Liver (tissue), 9 donors: ENCODE data around the gene THADA. TPM values are rescaled to one million over a fixed set of nuclear protein-coding genes. Genes with fewer than 3 reads are reported as not detected.
"Not testable (repeated sequence)": the region's sequence is repeated elsewhere in the genome, so short reads cannot be mapped to it uniquely, and the experiment has no call there.

Experiments used
- DNase-seq: peaks from one replicate; pipeline ENCODE4 v3.0.0-alpha.2; 2017; ENCODE audit warnings: low spot score
- H3K27ac ChIP-seq, 2 donors: one replicate each; pipeline ENCODE4 v1.7.0; 2013; ENCODE audit warnings: inconsistent platforms in 2 of 2, low read length in 2 of 2, control low read depth in 1 of 2, low read depth in 1 of 2, mild to moderate bottlenecking in 1 of 2
- H3K27me3 ChIP-seq, 4 donors: one replicate each; pipeline versions ENCODE4 v1.6.1 to v1.7.0; 2013; ENCODE audit warnings: low read length in 3 of 4, inconsistent platforms in 1 of 4, mild to moderate bottlenecking in 1 of 4, moderate library complexity in 1 of 4; ENCODE audit not compliant: control insufficient read depth in 4 of 4, insufficient read depth in 4 of 4
- H3K36me3 ChIP-seq, 4 donors: one replicate each; pipeline versions ENCODE4 v1.6.1 to v1.7.0; 2013; ENCODE audit warnings: low read length in 3 of 4, mild to moderate bottlenecking in 3 of 4, low read depth in 1 of 4, moderate library complexity in 1 of 4; ENCODE audit not compliant: control insufficient read depth in 4 of 4, insufficient read depth in 3 of 4
- H3K4me1 ChIP-seq, 4 donors: one replicate each; pipeline versions ENCODE4 v1.6.1 to v1.7.0; 2013; ENCODE audit warnings: low read length in 3 of 4, mild to moderate bottlenecking in 3 of 4, moderate library complexity in 1 of 4; ENCODE audit not compliant: control insufficient read depth in 4 of 4, insufficient read depth in 4 of 4
- H3K4me3 ChIP-seq, 3 donors: one replicate each; pipeline versions ENCODE4 v1.6.1 to v1.7.0; 2013; ENCODE audit warnings: low read length in 3 of 3, control low read depth in 1 of 3, low read depth in 1 of 3, mild to moderate bottlenecking in 1 of 3
- H3K9ac ChIP-seq, 2 donors: one replicate each; pipeline ENCODE4 v1.7.0; 2013; ENCODE audit warnings: low read length in 2 of 2, mild to moderate bottlenecking in 2 of 2, moderate library complexity in 2 of 2, control low read depth in 1 of 2, low read depth in 1 of 2
- H3K9me3 ChIP-seq, 4 donors: one replicate each; pipeline versions ENCODE4 v1.6.1 to v1.7.0; 2013; ENCODE audit warnings: low read length in 3 of 4; ENCODE audit not compliant: control insufficient read depth in 4 of 4
- EGR1 ChIP-seq, 2 donors: IDR thresholded peaks; 2 replicates each; pipeline ENCODE4 v1.6.1; 2016 to 2018; ENCODE audit warnings: antibody characterized with exemption in 2 of 2, low read depth in 2 of 2
- FOXA1 ChIP-seq: IDR thresholded peaks from 2 replicates; pipeline ENCODE4 v1.6.1; 2016; ENCODE audit warnings: antibody characterized with exemption
- FOXA2 ChIP-seq: IDR thresholded peaks from 2 replicates; pipeline ENCODE4 v1.6.1; 2016; ENCODE audit warnings: antibody characterized with exemption
- GABPA ChIP-seq, 2 donors: IDR thresholded peaks in 1 of 2; conservative IDR thresholded peaks in 1 of 2; 2 replicates each; pipeline ENCODE4 v1.6.1; 2016; ENCODE audit warnings: antibody characterized with exemption in 2 of 2, mild to moderate bottlenecking in 1 of 2, moderate library complexity in 1 of 2
- HNF4A ChIP-seq, 2 donors: conservative IDR thresholded peaks; 2 replicates each; pipeline ENCODE4 v1.6.1; 2016; ENCODE audit warnings: antibody characterized with exemption in 2 of 2, mild to moderate bottlenecking in 2 of 2
- HNF4G ChIP-seq: IDR thresholded peaks from 2 replicates; pipeline ENCODE4 v1.6.1; 2016; ENCODE audit warnings: antibody characterized with exemption
- JUND ChIP-seq, 2 donors: IDR thresholded peaks; 2 replicates each; pipeline ENCODE4 v1.6.1; 2016; ENCODE audit warnings: antibody characterized with exemption in 2 of 2
- MAX ChIP-seq: IDR thresholded peaks from 2 replicates; pipeline ENCODE4 v1.6.1; 2016; ENCODE audit warnings: antibody characterized with exemption
- NR2F2 ChIP-seq: IDR thresholded peaks from 2 replicates; pipeline ENCODE4 v1.6.1; 2016; ENCODE audit warnings: antibody characterized with exemption
- RAD21 ChIP-seq, 2 donors: IDR thresholded peaks; 2 replicates each; pipeline ENCODE4 v1.6.1; 2016; ENCODE audit warnings: antibody characterized with exemption in 2 of 2, mild to moderate bottlenecking in 2 of 2
- RXRA ChIP-seq, 2 donors: IDR thresholded peaks; 2 replicates each; pipeline ENCODE4 v1.6.1; 2017 to 2018; ENCODE audit warnings: antibody characterized with exemption in 2 of 2, mild to moderate bottlenecking in 1 of 2
- SP1 ChIP-seq: IDR thresholded peaks from 2 replicates; pipeline ENCODE4 v1.6.1; 2018; ENCODE audit warnings: antibody characterized with exemption, mild to moderate bottlenecking
- TAF1 ChIP-seq: conservative IDR thresholded peaks from 2 replicates; pipeline ENCODE4 v1.6.1; 2016; ENCODE audit warnings: antibody characterized with exemption, mild to moderate bottlenecking
- YY1 ChIP-seq: IDR thresholded peaks from 2 replicates; pipeline ENCODE4 v1.6.1; 2016; ENCODE audit warnings: antibody characterized with exemption, mild to moderate bottlenecking
- WGBS: extraction: QIAGEN DNeasy Blood & Tissue Kit; methylation state at CpG from one replicate; pipeline ENCODE4 v1.1.7; 2013; 5-methylcytosine and 5-hydroxymethylcytosine counted together
- polyA plus RNA-seq, 2 donors: library from polyadenylated mRNA; stranded (reverse) in 1 of 2; unstranded in 1 of 2; fragments of 200-250 nt in 1 of 2; fragments of >200 nt in 1 of 2; fragmentation: Nextera tagmentation in 1 of 2; extraction: Ambion mirVana in 1 of 2; gene quantifications; one replicate each; pipeline versions ENCODE4 v1.2.1 to v1.2.3, GENCODE V29; 2013 to 2015
- total RNA-seq, 2 donors: library from RNA; depleted of rRNA; stranded (reverse); fragments of >200 nt; gene quantifications; one replicate each; pipeline ENCODE4 v1.2.3, GENCODE V29; 2014
- TF ChIP-seq, protein P1 (sequence below): IDR thresholded peaks from 2 replicates; pipeline ENCODE4 v1.6.1; 2016; ENCODE audit warnings: antibody characterized with exemption
- TF ChIP-seq, protein P2 (sequence below): IDR thresholded peaks from 2 replicates; pipeline ENCODE4 v1.6.1; 2016; ENCODE audit warnings: antibody characterized with exemption
- TF ChIP-seq, protein P3 (sequence below): IDR thresholded peaks from 2 replicates; pipeline ENCODE4 v1.6.1; 2016; ENCODE audit warnings: antibody characterized with exemption, mild to moderate bottlenecking
- TF ChIP-seq, protein P4 (sequence below): fragments of 150-350 bp; IDR thresholded peaks from 2 replicates; pipeline ENCODE4 v1.5.1; 2017; ENCODE audit warnings: improper control_type of control experiment, low read depth, low read length; ENCODE audit not compliant: missing input control
- donor health status: healthy.
- donor health status: healthy.
- donor health status: healthy.
- donor health status: healthy.
- donor health status: healthy.

The THADA gene
- total and polyA plus RNA-seq, 4 donors, result 12.0 to 37.2 (median 22.3) TPM

DNA sequence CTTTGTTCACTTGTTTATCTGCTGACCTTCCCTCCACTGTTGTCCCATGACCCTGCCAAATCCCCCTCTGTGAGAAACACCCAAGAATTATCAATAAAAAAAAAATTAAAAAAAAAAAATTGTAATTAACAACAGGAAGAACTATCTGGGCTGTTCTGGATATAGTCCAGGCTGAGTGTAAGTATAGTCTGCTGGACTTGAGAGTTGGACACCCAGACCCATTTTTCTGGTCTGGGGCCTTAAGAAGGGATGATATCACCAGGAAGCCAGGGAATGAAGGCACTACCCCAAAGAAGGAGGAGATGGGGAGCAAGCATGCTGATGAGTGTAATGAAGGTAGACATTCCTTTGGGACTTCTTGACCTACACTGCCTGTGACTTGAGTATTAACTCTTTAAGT lies 297.3 kb downstream of the THADA start:
- H3K9ac ChIP-seq, result no peak overlapping the region
- no peaks in the 10 kb centered on the region for H3K27me3 ChIP-seq
- H3K9me3 ChIP-seq, result no peaks in the 10 kb centered on the region
- DNase-seq, result no peak
- peaks cover 6 to 30% (median 22%) of the 10 kb centered on the region in 4 donors for H3K4me1 ChIP-seq
- TF ChIP-seq MAX (no peak), YY1 (no peak), SP1 (no peak), GABPA (IDR thresholded peaks at IDR 0.05 in 1 of 2, conservative IDR thresholded peaks at IDR 0.05 in 1 of 2) (no peak)
- no peak overlapping the region for H3K27ac ChIP-seq
- no peaks in the 10 kb centered on the region for H3K36me3 ChIP-seq
- no peak overlapping the region for H3K4me3 ChIP-seq

DNA sequence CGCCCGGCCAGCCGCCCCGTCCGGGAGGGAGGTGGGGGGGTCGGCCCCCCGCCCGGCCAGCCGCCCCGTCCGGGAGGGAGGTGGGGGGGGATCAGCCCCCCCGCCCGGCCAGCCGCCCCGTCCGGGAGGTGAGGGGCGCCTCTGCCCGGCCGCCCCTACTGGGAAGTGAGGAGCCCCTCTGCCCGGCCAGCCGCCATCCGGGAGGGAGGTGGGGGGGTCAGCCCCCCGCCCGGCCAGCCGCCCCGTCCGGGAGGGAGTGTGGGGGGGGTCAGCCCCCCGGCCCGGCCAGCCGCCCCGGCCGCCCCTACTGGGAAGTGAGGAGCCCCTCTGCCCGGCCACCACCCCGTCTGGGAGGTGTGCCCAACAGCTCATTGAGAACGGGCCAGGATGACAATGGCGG lies 298.1 kb downstream of the THADA start:
- H3K9me3 ChIP-seq, H3K9ac ChIP-seq, H3K36me3 ChIP-seq, H3K27ac ChIP-seq, H3K4me3 ChIP-seq, DNase-seq, H3K27me3 ChIP-seq: not testable (repeated sequence)
- 94% methylated on average over 26 of the region's 36 CpGs for WGBS
- H3K4me1 ChIP-seq, result peaks cover 7 to 38% (median 28%) of the 10 kb centered on the region in 4 donors

DNA sequence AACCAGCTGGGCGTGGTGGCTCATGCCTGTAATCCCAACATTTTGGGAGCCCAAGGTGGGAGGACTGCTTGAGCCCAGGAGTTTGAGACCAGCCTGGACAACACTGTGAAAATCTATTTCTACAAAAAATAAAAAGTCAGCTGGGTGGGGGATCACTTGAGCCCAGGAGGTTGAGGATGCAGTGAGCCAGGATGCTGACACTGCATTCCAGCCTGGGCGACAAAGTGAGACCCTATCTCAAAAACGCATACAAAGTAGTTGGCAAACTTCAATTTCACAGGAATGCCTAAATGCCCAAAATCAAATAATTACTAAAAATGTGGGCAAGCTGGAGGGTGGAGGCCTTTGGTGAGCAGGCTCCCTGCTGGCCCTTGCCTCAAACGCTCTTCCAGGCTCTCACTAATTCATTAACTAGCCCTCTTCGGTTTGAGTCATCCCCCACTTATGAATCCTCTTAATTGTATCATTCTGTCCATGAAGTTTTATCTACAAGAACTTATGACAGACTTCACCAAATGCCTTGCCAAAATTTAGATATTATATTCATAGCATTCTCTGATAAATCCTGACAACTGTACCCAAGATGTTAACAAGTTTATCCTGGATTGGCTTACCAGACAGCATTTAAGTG lies 300.8 kb downstream of the THADA start:
- no peaks in the 10 kb centered on the region for H3K9me3 ChIP-seq
- H3K36me3 ChIP-seq, result no peaks in the 10 kb centered on the region
- no peak for DNase-seq
- 91% methylated on average over 5 of the region's 5 CpGs for WGBS
- H3K27ac ChIP-seq, result no peak overlapping the region
- no peak overlapping the region for H3K4me3 ChIP-seq
- TF ChIP-seq GABPA (IDR thresholded peaks at IDR 0.05 in 1 of 2, conservative IDR thresholded peaks at IDR 0.05 in 1 of 2), result no peak
- TF ChIP-seq RXRA (IDR thresholded peaks at IDR 0.05), result no peak
- TF ChIP-seq TAF1, result no peak
- no peak for TF ChIP-seq HNF4A (conservative IDR thresholded peaks at IDR 0.05)
- no peak for TF ChIP-seq MAX
- TF ChIP-seq, protein P1, sequence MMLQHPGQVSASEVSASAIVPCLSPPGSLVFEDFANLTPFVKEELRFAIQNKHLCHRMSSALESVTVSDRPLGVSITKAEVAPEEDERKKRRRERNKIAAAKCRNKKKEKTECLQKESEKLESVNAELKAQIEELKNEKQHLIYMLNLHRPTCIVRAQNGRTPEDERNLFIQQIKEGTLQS, result no peak
- TF ChIP-seq FOXA2, result no peak
- TF ChIP-seq FOXA1, result no peak
- TF ChIP-seq EGR1 (IDR thresholded peaks at IDR 0.05; ENCODE audit: low read depth in 2 of 2), result no peak
- TF ChIP-seq HNF4G, result no peak
- no peak for TF ChIP-seq SP1
- TF ChIP-seq, protein P2, sequence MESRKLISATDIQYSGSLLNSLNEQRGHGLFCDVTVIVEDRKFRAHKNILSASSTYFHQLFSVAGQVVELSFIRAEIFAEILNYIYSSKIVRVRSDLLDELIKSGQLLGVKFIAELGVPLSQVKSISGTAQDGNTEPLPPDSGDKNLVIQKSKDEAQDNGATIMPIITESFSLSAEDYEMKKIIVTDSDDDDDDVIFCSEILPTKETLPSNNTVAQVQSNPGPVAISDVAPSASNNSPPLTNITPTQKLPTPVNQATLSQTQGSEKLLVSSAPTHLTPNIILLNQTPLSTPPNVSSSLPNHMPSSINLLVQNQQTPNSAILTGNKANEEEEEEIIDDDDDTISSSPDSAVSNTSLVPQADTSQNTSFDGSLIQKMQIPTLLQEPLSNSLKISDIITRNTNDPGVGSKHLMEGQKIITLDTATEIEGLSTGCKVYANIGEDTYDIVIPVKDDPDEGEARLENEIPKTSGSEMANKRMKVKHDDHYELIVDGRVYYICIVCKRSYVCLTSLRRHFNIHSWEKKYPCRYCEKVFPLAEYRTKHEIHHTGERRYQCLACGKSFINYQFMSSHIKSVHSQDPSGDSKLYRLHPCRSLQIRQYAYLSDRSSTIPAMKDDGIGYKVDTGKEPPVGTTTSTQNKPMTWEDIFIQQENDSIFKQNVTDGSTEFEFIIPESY, result no peak
- TF ChIP-seq JUND (IDR thresholded peaks at IDR 0.05), result no peak
- no peak for TF ChIP-seq NR2F2
- no peak for TF ChIP-seq RAD21 (IDR thresholded peaks at IDR 0.05)
- TF ChIP-seq, protein P3, sequence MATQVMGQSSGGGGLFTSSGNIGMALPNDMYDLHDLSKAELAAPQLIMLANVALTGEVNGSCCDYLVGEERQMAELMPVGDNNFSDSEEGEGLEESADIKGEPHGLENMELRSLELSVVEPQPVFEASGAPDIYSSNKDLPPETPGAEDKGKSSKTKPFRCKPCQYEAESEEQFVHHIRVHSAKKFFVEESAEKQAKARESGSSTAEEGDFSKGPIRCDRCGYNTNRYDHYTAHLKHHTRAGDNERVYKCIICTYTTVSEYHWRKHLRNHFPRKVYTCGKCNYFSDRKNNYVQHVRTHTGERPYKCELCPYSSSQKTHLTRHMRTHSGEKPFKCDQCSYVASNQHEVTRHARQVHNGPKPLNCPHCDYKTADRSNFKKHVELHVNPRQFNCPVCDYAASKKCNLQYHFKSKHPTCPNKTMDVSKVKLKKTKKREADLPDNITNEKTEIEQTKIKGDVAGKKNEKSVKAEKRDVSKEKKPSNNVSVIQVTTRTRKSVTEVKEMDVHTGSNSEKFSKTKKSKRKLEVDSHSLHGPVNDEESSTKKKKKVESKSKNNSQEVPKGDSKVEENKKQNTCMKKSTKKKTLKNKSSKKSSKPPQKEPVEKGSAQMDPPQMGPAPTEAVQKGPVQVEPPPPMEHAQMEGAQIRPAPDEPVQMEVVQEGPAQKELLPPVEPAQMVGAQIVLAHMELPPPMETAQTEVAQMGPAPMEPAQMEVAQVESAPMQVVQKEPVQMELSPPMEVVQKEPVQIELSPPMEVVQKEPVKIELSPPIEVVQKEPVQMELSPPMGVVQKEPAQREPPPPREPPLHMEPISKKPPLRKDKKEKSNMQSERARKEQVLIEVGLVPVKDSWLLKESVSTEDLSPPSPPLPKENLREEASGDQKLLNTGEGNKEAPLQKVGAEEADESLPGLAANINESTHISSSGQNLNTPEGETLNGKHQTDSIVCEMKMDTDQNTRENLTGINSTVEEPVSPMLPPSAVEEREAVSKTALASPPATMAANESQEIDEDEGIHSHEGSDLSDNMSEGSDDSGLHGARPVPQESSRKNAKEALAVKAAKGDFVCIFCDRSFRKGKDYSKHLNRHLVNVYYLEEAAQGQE, result no peak
- TF ChIP-seq YY1, result no peak
- TF ChIP-seq, protein P4, sequence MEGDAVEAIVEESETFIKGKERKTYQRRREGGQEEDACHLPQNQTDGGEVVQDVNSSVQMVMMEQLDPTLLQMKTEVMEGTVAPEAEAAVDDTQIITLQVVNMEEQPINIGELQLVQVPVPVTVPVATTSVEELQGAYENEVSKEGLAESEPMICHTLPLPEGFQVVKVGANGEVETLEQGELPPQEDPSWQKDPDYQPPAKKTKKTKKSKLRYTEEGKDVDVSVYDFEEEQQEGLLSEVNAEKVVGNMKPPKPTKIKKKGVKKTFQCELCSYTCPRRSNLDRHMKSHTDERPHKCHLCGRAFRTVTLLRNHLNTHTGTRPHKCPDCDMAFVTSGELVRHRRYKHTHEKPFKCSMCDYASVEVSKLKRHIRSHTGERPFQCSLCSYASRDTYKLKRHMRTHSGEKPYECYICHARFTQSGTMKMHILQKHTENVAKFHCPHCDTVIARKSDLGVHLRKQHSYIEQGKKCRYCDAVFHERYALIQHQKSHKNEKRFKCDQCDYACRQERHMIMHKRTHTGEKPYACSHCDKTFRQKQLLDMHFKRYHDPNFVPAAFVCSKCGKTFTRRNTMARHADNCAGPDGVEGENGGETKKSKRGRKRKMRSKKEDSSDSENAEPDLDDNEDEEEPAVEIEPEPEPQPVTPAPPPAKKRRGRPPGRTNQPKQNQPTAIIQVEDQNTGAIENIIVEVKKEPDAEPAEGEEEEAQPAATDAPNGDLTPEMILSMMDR, result no peak
- peaks cover 4 to 27% (median 10%) of the 10 kb centered on the region in 4 donors for H3K4me1 ChIP-seq
- no peaks in the 10 kb centered on the region for H3K27me3 ChIP-seq
- no peak overlapping the region for H3K9ac ChIP-seq
